ENCODE measurements around the gene ROR2.

- no peak for TF ChIP-seq CTCF (IDR thresholded peaks at IDR 0.05 in 8 of 11, conservative IDR thresholded peaks at IDR 0.05 in 3 of 11)
- TF ChIP-seq POLR2A (IDR thresholded peaks at IDR 0.05) = no peak
Observed at GRCh38 chr9:91894536-91894935, 55.5 kb downstream of the ROR2 start.
